ENCODE data around the gene ZFR2. TPM values are rescaled to one million over a fixed set of nuclear protein-coding genes. Genes with fewer than 3 reads are reported as not detected.

ZFR2 gene
- total and polyA plus RNA-seq, 2 experiments from 2014 or later, result not detected

DNA sequence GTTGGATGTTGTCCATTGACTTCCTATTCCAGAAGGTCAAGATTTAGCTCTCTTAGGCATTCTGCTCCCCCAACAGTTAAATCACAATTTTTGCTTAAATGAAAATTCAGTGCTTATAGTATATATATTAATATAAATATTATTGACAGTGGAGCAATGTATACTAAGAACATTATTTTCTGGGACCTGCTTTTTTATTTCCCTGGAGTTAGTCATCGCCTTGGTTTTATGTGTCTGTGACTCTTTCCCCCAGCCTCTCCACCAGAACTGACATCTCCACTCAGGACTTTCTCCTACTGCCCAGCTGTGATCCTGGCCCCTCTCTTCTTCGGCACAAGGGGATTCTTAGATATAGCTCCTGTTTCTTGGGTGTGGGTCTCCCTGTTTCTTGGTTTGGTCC is 72.5 kb downstream of the ZFR2 start:
- H2AFZ ChIP-seq, result no peak overlapping the region
- no peaks in the 10 kb centered on the region for H3K4me1 ChIP-seq (ENCODE audit: insufficient read depth)
- H3K9ac ChIP-seq, result no peak overlapping the region
- H3K9me2 ChIP-seq (ENCODE audit: insufficient read depth), result no peaks in the 10 kb centered on the region
- DNase-seq, result no peak
- H4K20me1 ChIP-seq (ENCODE audit: insufficient read depth), result no peaks in the 10 kb centered on the region
- H3K27ac ChIP-seq, result no peak overlapping the region
- no peak overlapping the region for H3K4me3 ChIP-seq
- TF ChIP-seq EZH2 (IDR thresholded peaks at IDR 0.05; ENCODE audit: insufficient read depth, poor library complexity, severe bottlenecking) (no peak), EZH2phosphoT487 (IDR thresholded peaks at IDR 0.05; ENCODE audit: insufficient read depth, low read depth) (no peak)
- H3F3A ChIP-seq (ENCODE audit: insufficient read depth), result no peaks in the 10 kb centered on the region
- H3K27me3 ChIP-seq (replicated peaks; ENCODE audit: insufficient read depth), result peaks cover 13% of the 10 kb centered on the region
- no peak overlapping the region for H3K4me2 ChIP-seq (ENCODE audit: unreplicated experiment)
- H3K79me2 ChIP-seq (ENCODE audit: insufficient read depth), result no peaks in the 10 kb centered on the region
- no peaks in the 10 kb centered on the region for H3K9me3 ChIP-seq (ENCODE audit: low read depth)
- in situ Hi-C loops (cut with MboI), result no loop called here
- H3K36me3 ChIP-seq (ENCODE audit: low read depth), result no peaks in the 10 kb centered on the region
- 37 to 43% methylated on average over 2 of the region's 2 CpGs for WGBS, 2 experiments (ENCODE audit: low coverage in 1 of 2, low lambda C conversion rate in 2 of 2, missing lambda C conversion rate in 2 of 2)

DNA sequence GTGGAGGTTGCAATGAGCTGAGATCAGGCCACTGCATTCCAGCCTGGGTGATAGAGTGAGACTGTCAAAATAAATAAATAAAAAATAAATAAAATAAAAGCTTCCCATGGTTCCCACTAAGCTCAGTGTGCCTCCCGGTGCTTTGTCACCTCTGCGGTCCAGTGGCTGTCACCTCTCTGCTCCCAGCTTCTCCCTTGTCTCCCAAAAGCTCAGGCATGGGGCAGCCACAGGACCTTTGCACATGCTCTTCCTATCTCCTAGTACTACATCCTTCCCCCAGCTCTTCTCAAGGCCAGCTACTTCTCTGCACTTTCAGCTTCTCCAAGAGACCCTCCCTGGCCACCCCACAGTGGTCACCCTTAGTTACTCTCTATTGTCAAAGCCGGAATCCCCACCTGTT is 75.0 kb downstream of the ZFR2 start:
- Histone ChIP-seq H3K4me1 (ENCODE audit: insufficient read depth) (no peaks in the 10 kb centered on the region), H4K20me1 (ENCODE audit: insufficient read depth) (no peaks in the 10 kb centered on the region), H3K27me3 (replicated peaks; ENCODE audit: insufficient read depth) (peaks cover 5% of the 10 kb centered on the region; the same call in 1 of the 2 replicates), H3K9ac (no peak overlapping the region), H3K36me3 (ENCODE audit: low read depth) (no peaks in the 10 kb centered on the region), H3F3A (ENCODE audit: insufficient read depth) (no peaks in the 10 kb centered on the region), H3K27ac (no peak overlapping the region), H3K4me2 (ENCODE audit: unreplicated experiment) (no peak overlapping the region), H3K9me3 (ENCODE audit: low read depth) (no peaks in the 10 kb centered on the region), H3K4me3 (no peak overlapping the region), H3K79me2 (ENCODE audit: insufficient read depth) (no peaks in the 10 kb centered on the region), H2AFZ (no peak overlapping the region), H3K9me2 (ENCODE audit: insufficient read depth) (no peaks in the 10 kb centered on the region)
- TF ChIP-seq EZH2phosphoT487 (IDR thresholded peaks at IDR 0.05; ENCODE audit: insufficient read depth, low read depth), result no peak
- TF ChIP-seq EZH2 (IDR thresholded peaks at IDR 0.05; ENCODE audit: insufficient read depth, poor library complexity, severe bottlenecking), result no peak
- WGBS, 2 experiments (ENCODE audit: low coverage in 1 of 2, low lambda C conversion rate in 2 of 2, missing lambda C conversion rate in 2 of 2), result 78 to 91% methylated on average over 3 of the region's 3 CpGs
- in situ Hi-C loops (cut with MboI), result no loop called here
- no peak for DNase-seq

DNA sequence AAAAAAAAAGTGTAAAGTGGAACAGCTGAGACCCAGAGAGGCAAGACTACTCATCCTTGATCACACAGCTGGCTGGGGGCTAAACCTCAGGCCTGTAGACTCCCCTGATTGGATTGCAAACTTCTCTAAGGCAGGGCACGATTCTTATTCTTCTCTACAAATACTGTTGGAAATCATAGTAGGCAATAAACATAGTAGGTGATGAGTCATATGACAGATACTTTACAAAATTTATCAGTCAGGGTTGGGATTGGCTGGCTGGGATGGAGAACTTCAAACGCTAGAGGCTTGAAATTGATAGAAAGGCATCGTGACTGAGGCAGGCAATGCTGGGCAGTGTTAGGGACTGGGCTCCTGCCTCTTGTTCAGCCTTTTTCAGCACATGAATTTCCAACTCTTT is 76.7 kb downstream of the ZFR2 start:
- Histone ChIP-seq H3K36me3 (ENCODE audit: low read depth) (no peaks in the 10 kb centered on the region), H3K4me3 (no peak overlapping the region), H3K4me1 (ENCODE audit: insufficient read depth) (no peaks in the 10 kb centered on the region), H3K79me2 (ENCODE audit: insufficient read depth) (no peaks in the 10 kb centered on the region), H3K9ac (no peak overlapping the region), H3F3A (ENCODE audit: insufficient read depth) (no peaks in the 10 kb centered on the region), H3K9me2 (ENCODE audit: insufficient read depth) (no peaks in the 10 kb centered on the region), H3K27ac (no peak overlapping the region), H3K9me3 (ENCODE audit: low read depth) (no peaks in the 10 kb centered on the region), H2AFZ (no peak overlapping the region), H3K27me3 (replicated peaks; ENCODE audit: insufficient read depth) (0 out of 2 replicates have a peak, but pooled peaks cover 5% of the 10 kb centered on the region), H3K4me2 (ENCODE audit: unreplicated experiment) (no peak overlapping the region), H4K20me1 (ENCODE audit: insufficient read depth) (no peaks in the 10 kb centered on the region)
- in situ Hi-C loops (cut with MboI), result no loop called here
- TF ChIP-seq EZH2phosphoT487 (IDR thresholded peaks at IDR 0.05; ENCODE audit: insufficient read depth, low read depth), result no peak
- no peak for TF ChIP-seq EZH2 (IDR thresholded peaks at IDR 0.05; ENCODE audit: insufficient read depth, poor library complexity, severe bottlenecking)
- DNase-seq, result no peak
- WGBS, 2 experiments (ENCODE audit: low coverage in 1 of 2, low lambda C conversion rate in 2 of 2, missing lambda C conversion rate in 2 of 2), result 70 to 85% methylated on average over 3 of the region's 3 CpGs

DNA sequence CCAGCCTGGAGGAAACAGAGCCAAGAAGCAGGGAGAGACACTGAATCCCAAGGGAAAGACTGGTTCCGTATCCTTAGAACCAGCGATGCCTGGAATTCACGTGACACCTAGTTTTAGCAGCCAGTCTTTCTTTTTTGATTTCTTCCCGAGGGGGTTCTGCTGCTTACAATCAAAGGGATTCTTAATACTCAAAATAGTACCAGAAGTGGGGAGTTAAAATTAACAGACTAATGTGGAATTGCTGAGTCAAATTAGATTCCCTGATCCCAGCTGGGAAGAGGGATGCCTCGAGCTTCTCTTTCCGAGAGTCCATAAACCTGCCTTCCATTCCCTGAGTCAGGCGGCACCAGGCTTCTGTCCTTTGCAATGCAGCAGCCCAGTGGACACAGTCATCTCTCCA is 77.9 kb downstream of the ZFR2 start:
- H2AFZ ChIP-seq, result no peak overlapping the region
- H3K4me3 ChIP-seq, result no peak overlapping the region
- H4K20me1 ChIP-seq (ENCODE audit: insufficient read depth), result no peaks in the 10 kb centered on the region
- no peak for TF ChIP-seq EZH2 (IDR thresholded peaks at IDR 0.05; ENCODE audit: insufficient read depth, poor library complexity, severe bottlenecking)
- TF ChIP-seq EZH2phosphoT487 (IDR thresholded peaks at IDR 0.05; ENCODE audit: insufficient read depth, low read depth), result no peak
- in situ Hi-C loops (cut with MboI), result no loop called here
- H3K9ac ChIP-seq, result no peak overlapping the region
- no peaks in the 10 kb centered on the region for H3K9me3 ChIP-seq (ENCODE audit: low read depth)
- no peak overlapping the region for H3K4me2 ChIP-seq (ENCODE audit: unreplicated experiment)
- no peak for DNase-seq
- WGBS, 2 experiments (ENCODE audit: low coverage in 1 of 2, low lambda C conversion rate in 2 of 2, missing lambda C conversion rate in 2 of 2), result 55 to 60% methylated on average over 7 of the region's 7 CpGs
- 0 out of 2 replicates have a peak, but pooled peaks cover 5% of the 10 kb centered on the region for H3K27me3 ChIP-seq (replicated peaks; ENCODE audit: insufficient read depth)
- no peaks in the 10 kb centered on the region for H3K79me2 ChIP-seq (ENCODE audit: insufficient read depth)
- H3K9me2 ChIP-seq (ENCODE audit: insufficient read depth), result no peaks in the 10 kb centered on the region
- no peak overlapping the region for H3K27ac ChIP-seq
- no peaks in the 10 kb centered on the region for H3K4me1 ChIP-seq (ENCODE audit: insufficient read depth)
- H3K36me3 ChIP-seq (ENCODE audit: low read depth), result no peaks in the 10 kb centered on the region
- no peaks in the 10 kb centered on the region for H3F3A ChIP-seq (ENCODE audit: insufficient read depth)

DNA sequence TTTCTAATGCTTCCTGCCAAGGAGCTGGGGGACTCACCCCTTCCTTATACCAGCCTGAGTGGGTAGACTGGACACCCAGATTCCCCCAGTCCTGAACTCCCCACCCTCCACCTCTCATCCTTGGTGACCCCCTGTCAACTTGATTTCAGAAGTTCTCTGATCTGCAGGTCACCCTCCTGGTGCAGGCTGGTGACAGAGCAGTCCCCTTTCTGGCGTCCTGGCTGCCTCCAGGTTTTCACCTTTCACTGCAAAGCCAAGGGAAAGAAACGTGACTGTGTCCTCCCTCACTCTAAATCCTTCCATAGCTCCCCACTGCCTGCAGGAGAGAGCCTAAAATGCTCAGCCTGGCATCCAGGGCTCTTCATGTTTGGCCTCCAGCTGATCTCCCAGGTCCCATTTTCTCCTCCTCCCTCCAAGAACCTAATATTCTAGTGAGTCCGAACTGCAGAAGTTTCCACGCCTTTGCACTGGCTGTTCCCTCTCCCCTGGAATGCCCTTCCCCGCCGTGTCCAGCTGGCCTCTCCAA is 78.6 kb downstream of the ZFR2 start:
- H3K9me3 ChIP-seq (ENCODE audit: low read depth), result no peaks in the 10 kb centered on the region
- H4K20me1 ChIP-seq (ENCODE audit: insufficient read depth), result no peaks in the 10 kb centered on the region
- in situ Hi-C loops (cut with MboI), result no loop called here
- H2AFZ ChIP-seq, result no peak overlapping the region
- 45 to 51% methylated on average over 6 of the region's 6 CpGs for WGBS, 2 experiments (ENCODE audit: low coverage in 1 of 2, low lambda C conversion rate in 2 of 2, missing lambda C conversion rate in 2 of 2)
- TF ChIP-seq EZH2 (IDR thresholded peaks at IDR 0.05; ENCODE audit: insufficient read depth, poor library complexity, severe bottlenecking), result no peak
- H3K4me2 ChIP-seq (ENCODE audit: unreplicated experiment), result no peak overlapping the region
- H3K4me1 ChIP-seq (ENCODE audit: insufficient read depth), result no peaks in the 10 kb centered on the region
- H3K79me2 ChIP-seq (ENCODE audit: insufficient read depth), result no peaks in the 10 kb centered on the region
- H3K9me2 ChIP-seq (ENCODE audit: insufficient read depth), result no peaks in the 10 kb centered on the region
- H3F3A ChIP-seq (ENCODE audit: insufficient read depth), result no peaks in the 10 kb centered on the region
- H3K4me3 ChIP-seq, result no peak overlapping the region
- H3K27me3 ChIP-seq (replicated peaks; ENCODE audit: insufficient read depth), result peaks cover 10% of the 10 kb centered on the region
- no peak overlapping the region for H3K9ac ChIP-seq
- no peak overlapping the region for H3K27ac ChIP-seq
- H3K36me3 ChIP-seq (ENCODE audit: low read depth), result no peaks in the 10 kb centered on the region
- DNase-seq, result no peak

Measured in GM23248 (cell line).